Measurements from ENCODE around the gene C5orf15. TPM values are rescaled to one million over a fixed set of nuclear protein-coding genes. Genes with fewer than 3 reads are reported as not detected.

The C5orf15 gene
- total RNA-seq, 1 donor from 2014 or later, result 22.5 TPM

DNA sequence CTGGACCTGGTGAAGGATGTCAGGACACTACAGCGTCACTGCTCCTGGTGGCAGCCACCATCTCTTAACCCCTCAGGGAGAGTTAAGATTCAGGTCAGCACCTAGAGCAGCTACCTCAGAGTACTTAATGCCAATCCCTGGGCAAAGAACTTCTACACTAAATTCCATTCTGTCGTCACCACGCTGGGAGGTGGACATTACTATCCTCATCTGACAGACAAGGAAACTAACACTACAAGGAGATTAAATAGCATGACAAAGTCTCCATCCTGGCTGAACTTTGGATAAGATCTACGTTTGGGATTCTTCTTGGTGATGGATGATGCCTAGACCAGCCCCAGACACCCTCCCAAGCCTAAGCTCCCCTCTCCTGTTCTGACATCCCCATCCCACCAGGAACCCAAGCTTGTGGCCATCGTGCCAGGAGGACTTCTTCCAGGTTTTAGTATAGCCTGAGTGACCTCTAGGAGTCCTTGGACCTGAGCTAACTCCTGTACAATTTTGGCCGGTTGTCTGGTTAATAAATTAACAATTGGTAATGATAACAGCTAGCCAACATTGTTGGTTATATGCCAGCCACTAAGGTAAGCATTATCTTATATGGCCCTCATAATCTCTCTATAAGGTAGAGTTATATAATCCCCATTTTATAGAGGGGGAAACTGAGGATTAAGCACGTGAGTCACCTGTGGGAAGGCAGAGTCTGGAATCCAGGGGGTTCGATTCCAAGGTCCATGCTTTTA lies 54.8 kb downstream of the C5orf15 start:
- no peak for DNase-seq (ENCODE audit: low spot score)
- intact Hi-C loops (cut with DNase I), result no loop called here

DNA sequence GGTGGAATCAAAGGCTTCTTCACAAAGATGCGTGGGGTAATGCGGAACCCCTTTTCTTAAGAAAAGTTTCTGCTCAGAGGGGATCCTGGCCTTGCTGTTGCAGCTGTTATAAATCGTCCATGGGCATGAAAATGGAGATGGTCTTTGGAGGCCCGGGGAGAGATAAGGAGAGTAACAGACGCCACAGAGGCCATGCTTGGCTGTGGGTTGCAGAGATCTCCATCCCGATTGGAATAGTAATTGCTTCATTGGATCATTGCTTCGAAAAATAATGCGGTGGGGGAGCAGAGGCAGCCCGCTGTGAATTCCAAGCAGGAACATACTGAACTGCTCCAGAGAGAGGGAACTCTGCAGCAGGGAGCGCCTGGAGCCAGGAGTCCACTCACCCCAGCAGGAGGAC lies 55.5 kb downstream of the C5orf15 start:
- DNase-seq (ENCODE audit: low spot score), result no peak
- intact Hi-C loops (cut with DNase I), result no loop called here

DNA sequence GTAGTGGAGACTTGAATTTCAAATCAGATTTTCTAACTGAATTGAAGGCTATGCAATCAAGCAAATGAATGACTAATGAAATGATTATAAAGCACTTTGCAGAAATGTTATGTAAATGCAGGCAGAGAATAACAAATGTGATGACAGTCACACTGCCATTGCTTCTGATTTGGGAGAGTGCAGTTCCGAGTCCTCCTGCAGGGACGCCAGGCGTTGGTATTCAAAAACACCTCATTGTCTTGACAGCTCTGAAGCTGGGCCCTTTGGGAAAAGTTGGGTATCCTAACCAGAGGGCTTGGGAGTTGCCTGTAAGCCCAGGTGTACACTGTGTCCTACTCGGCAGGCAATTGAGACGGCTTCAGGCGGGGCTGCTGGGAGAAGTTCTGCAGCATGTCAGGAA lies 57.9 kb downstream of the C5orf15 start:
- intact Hi-C loops (cut with DNase I), result no loop called here
- DNase-seq (ENCODE audit: low spot score), result no peak

DNA sequence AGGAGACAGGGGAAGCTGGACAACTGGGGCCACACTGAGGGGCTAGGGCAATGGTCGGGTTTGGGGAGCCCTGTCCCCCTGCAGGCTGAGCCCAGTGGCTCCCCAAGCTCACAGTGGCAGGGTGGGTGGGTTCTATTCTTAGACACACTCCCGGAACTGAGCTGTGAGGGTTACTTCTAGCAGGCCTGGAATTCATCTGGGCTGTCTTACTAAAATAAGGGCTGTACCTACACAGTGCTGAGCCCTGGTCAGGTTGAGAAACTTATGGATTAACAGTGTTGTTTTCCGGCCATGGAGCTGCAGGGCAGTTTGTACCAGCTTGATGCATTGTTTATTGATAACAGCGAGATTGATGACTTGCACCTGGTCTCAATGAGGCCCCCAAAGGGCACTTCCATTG lies 58.8 kb downstream of the C5orf15 start:
- intact Hi-C loops (cut with DNase I), result no loop called here
- DNase-seq (ENCODE audit: low spot score), result no peak

DNA sequence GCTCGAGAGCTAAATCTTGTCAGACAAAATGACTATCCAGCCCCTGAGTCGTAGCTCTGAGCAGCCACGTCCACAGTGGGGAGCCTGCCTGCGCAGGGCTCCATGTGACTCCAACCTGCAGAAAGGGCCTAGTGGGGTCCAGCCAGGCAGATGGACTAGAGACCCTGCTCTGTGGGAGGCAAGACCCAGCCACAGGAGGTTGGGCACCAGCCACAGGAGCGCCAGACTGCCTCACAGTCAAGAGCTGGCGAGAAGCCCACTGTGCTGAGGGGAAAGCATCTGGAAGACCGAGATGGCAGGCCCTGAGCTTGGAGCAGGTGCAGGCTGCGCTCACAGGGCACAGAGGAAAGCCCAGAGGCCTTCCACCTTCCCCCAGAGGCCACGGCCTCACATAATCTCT lies 61.4 kb downstream of the C5orf15 start:
- peak; percentile 84 for DNase-seq (ENCODE audit: low spot score)
- intact Hi-C loops (cut with DNase I), result no loop called here

DNA sequence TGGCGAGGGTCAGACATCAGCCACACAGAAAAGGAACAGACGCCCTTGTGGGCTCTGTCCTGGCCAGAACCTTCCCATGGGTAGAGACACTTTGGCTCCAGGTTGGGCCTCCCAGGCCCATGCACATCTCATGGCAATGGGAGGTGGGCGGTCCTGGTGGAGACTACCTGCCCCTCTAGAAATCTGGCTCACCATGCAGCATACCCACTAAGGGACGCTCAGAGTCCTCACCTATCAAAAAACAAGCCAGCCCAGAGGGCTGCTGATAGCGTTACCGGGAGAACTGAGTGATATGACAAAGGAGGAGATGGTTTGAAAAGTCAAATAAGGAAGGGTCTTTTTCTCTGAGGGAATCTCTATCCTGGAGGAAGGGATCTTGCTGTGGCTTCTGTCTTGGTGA lies 62.1 kb downstream of the C5orf15 start:
- no peak for DNase-seq (ENCODE audit: low spot score)
- intact Hi-C loops (cut with DNase I), result no loop called here

Other genes starting within 250 kb of the C5orf15 start
- gene VDAC1, start 36.4 kb upstream of the C5orf15 start, total RNA-seq, result 429 TPM
- 2.2 TPM for gene TCF7, start 146.1 kb upstream of the C5orf15 start, total RNA-seq
- 494 TPM for gene SKP1, start 208.3 kb upstream of the C5orf15 start, total RNA-seq

All from cardiac septum (tissue), 1 donor.